ENCODE measurements around the gene UBAC2. TPM values are rescaled to one million over a fixed set of nuclear protein-coding genes. Genes with fewer than 3 reads are reported as not detected.

The UBAC2 gene
- total RNA-seq, 1 experiment from 2014 or later: 134 TPM

DNA sequence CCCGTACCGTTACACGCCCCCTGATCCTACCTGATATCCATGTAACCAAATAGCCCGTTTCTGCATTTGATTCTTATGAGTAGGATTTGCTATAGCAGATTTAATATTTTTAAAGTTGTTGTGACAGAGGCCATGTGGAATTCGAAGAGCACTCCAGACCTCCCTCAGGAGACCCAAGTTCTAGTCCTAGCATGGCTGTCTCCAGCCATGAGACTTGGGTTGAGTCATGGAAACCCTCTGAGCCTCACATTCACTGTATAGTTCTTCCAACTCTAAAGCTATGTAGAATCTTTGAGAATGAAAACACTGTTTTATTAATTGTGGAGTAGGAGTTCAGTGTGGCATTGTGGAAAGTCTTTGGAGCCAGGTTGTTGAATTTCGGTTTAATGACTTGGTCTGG lies 114.5 kb downstream of the UBAC2 start:
- DNase-seq (ENCODE audit: low read depth in 1 of 2, low spot score in 2 of 2): no peak
- Histone ChIP-seq H3K4me3 (no peak overlapping the region), H3K27ac (no peak overlapping the region), H3K9me3 (replicated peaks) (no peaks in the 10 kb centered on the region), H3K4me1 (replicated peaks) (peaks cover 47% of the 10 kb centered on the region), H3K27me3 (replicated peaks) (no peaks in the 10 kb centered on the region), H3K36me3 (peaks cover 5% of the 10 kb centered on the region; the same call in 1 of the 2 replicates)

DNA sequence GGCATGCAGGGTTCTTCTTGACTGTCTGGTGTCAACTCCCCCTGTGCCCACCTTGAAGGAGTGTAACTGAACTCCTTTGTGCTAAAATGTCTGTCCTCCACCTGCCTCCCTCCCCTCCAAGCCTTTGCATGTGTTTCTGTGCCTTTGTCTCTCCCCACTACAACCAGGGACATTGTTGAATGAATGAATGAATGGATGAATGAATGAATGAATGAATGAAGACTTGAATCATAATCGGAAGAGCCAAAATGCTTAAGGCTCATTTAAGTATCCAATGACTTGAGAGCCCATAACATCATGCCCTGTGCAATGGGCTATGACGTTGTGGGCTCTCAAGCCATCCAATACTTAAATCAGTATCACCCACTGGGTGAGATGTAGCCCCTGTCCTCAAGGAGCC lies 115.6 kb downstream of the UBAC2 start:
- DNase-seq (ENCODE audit: low read depth in 1 of 2, low spot score in 2 of 2): no peak
- Histone ChIP-seq H3K27ac (no peak overlapping the region), H3K4me1 (replicated peaks) (peaks cover 47% of the 10 kb centered on the region), H3K4me3 (no peak overlapping the region), H3K36me3 (peaks cover 5% of the 10 kb centered on the region; the same call in 1 of the 2 replicates), H3K27me3 (replicated peaks) (no peaks in the 10 kb centered on the region), H3K9me3 (replicated peaks) (no peaks in the 10 kb centered on the region)

- no peak for DNase-seq (ENCODE audit: low read depth in 1 of 2, low spot score in 2 of 2)
Measured at GRCh38 chr13:99316657-99317256, 116.1 kb downstream of the UBAC2 start.

GRCh38 chr13:99320693-99321481 lies 120.2 kb downstream of the UBAC2 start:
- peak; percentile 89 to 99 for DNase-seq (ENCODE audit: low read depth in 1 of 2, low spot score in 2 of 2)
- H3K27me3 ChIP-seq (replicated peaks): no peaks in the 10 kb centered on the region
- no peaks in the 10 kb centered on the region for H3K9me3 ChIP-seq (replicated peaks)
- peaks cover 53% of the 10 kb centered on the region for H3K4me1 ChIP-seq (replicated peaks)
- H3K27ac ChIP-seq: peak overlapping the region; percentile 70
- no peaks in the 10 kb centered on the region; the same call in 1 of the 2 replicates for H3K36me3 ChIP-seq
- H3K4me3 ChIP-seq: no peak overlapping the region

More at GRCh38 chr13:99316657-99317256, 116.1 kb downstream of the UBAC2 start:
- Histone ChIP-seq H3K27me3 (replicated peaks) (no peaks in the 10 kb centered on the region), H3K9me3 (replicated peaks) (no peaks in the 10 kb centered on the region), H3K4me1 (replicated peaks) (peaks cover 47% of the 10 kb centered on the region), H3K4me3 (no peak overlapping the region), H3K36me3 (peaks cover 5% of the 10 kb centered on the region; the same call in 1 of the 2 replicates), H3K27ac (no peak overlapping the region)

DNA sequence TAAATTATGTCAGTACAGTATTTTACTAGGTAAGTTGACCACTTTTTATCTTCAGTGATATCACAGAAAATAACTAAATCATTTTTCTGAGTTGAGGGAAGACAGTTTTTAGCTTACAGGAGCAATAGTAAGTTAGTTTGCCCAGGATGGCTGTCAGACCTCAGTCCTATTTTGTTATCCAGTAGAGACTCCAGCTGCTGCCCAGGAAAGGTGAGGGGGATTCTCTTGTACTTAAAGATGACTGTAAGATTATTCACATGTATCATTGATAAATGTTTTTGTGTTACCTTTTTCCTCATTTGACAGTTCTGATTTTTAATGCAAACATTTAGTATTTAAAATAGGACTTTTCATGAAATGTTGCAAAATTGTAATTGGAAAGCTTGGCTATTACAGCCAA lies 121.1 kb downstream of the UBAC2 start:
- Histone ChIP-seq H3K27me3 (replicated peaks) (no peaks in the 10 kb centered on the region), H3K36me3 (no peaks in the 10 kb centered on the region; the same call in 1 of the 2 replicates), H3K4me1 (replicated peaks) (peaks cover 50% of the 10 kb centered on the region), H3K27ac (peak overlapping the region; percentile 25), H3K4me3 (no peak overlapping the region), H3K9me3 (replicated peaks) (no peaks in the 10 kb centered on the region)
- peak; percentile 56 to 60 for DNase-seq (ENCODE audit: low read depth in 1 of 2, low spot score in 2 of 2)

- peak; percentile 74 to 95 for DNase-seq (ENCODE audit: low read depth in 1 of 2, low spot score in 2 of 2)
- Histone ChIP-seq H3K27me3 (replicated peaks) (no peaks in the 10 kb centered on the region), H3K9me3 (replicated peaks) (no peaks in the 10 kb centered on the region), H3K36me3 (no peaks in the 10 kb centered on the region; the same call in 1 of the 2 replicates), H3K27ac (peak overlapping the region; percentile 25), H3K4me3 (no peak overlapping the region), H3K4me1 (replicated peaks) (peaks cover 46% of the 10 kb centered on the region)
Measured at GRCh38 chr13:99322297-99323103, 121.8 kb downstream of the UBAC2 start.

DNA sequence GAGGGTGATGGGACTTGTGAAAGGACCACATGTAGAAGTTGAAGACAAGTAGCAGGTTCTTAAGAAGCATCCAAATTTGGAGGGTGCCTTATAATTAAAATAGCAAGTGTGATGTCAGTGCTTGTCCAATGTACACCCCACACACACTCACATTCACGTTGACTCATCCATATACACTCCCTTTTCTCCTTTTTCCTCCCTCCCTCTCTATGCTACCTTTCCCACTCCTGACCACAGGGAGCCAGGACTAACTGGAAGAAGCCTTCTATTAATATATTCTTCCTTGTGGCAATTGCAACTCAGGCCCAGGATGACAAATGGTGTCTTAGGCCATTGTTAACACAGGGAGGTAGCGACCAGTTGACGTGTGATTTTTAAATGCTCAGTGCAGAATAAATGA lies 122.8 kb downstream of the UBAC2 start:
- Histone ChIP-seq H3K27me3 (replicated peaks) (no peaks in the 10 kb centered on the region), H3K9me3 (replicated peaks) (no peaks in the 10 kb centered on the region), H3K36me3 (peaks cover 4% of the 10 kb centered on the region), H3K4me1 (replicated peaks) (peaks cover 46% of the 10 kb centered on the region), H3K27ac (no peak overlapping the region), H3K4me3 (no peak overlapping the region)
- DNase-seq (ENCODE audit: low read depth in 1 of 2, low spot score in 2 of 2): peak in 1 of 2 experiments; percentile 58

GRCh38 chr13:99326012-99326411 lies 125.4 kb downstream of the UBAC2 start:
- H3K4me3 ChIP-seq: no peak overlapping the region
- DNase-seq (ENCODE audit: low read depth in 1 of 2, low spot score in 2 of 2): no peak
- no peaks in the 10 kb centered on the region for H3K27me3 ChIP-seq (replicated peaks)
- H3K4me1 ChIP-seq (replicated peaks): peaks cover 43% of the 10 kb centered on the region
- H3K9me3 ChIP-seq (replicated peaks): no peaks in the 10 kb centered on the region
- peaks cover 14% of the 10 kb centered on the region for H3K36me3 ChIP-seq
- no peak overlapping the region for H3K27ac ChIP-seq

DNA sequence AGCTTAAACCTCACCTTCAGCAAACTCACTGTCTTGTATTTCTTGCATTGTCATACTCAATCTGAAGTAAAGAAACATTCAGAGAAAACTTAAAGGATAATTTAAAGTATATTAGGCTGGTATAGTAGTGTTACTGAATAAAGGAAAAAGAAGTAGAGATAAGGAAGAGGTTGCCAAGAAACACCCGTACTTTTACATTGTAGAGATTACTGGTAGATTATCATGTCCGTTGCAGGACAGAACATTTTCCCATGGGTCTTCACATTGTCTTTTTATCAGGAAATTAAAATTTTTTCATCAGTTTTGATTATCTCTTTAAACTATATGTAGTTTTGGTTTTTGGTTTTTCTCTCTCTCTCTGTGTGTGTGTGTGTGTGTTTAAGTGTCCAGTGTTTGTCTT lies 126.5 kb downstream of the UBAC2 start:
- H3K27me3 ChIP-seq (replicated peaks): no peaks in the 10 kb centered on the region
- no peak for DNase-seq (ENCODE audit: low read depth in 1 of 2, low spot score in 2 of 2)

DNA sequence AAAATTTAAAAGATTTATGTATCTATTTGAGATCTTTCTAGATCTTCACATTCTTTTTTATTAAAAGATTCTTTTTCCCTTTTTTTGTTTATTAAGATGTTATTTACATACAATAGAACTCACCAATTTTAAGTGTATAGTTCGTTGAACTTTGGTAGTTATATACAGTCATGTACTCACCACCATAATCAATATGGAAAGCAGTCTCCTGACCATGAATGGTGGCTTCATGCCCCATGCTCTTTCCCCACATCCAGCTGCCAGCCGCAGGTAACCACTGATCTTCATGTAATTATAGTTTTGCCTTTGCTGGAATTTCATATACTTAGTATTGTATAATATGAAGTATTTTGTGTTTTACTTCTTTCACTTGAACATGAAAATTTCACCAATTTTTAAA lies 127.1 kb downstream of the UBAC2 start:
- DNase-seq (ENCODE audit: low read depth in 1 of 2, low spot score in 2 of 2): no peak
- H3K4me3 ChIP-seq: no peak overlapping the region
- no peaks in the 10 kb centered on the region for H3K27me3 ChIP-seq (replicated peaks)
- H3K27ac ChIP-seq: no peak overlapping the region
- H3K9me3 ChIP-seq (replicated peaks): no peaks in the 10 kb centered on the region
- peaks cover 14% of the 10 kb centered on the region for H3K36me3 ChIP-seq
- peaks cover 43% of the 10 kb centered on the region for H3K4me1 ChIP-seq (replicated peaks)

More for the DNA sequence above, 126.5 kb downstream of the UBAC2 start:
- no peaks in the 10 kb centered on the region for H3K9me3 ChIP-seq (replicated peaks)
- peaks cover 14% of the 10 kb centered on the region for H3K36me3 ChIP-seq
- H3K27ac ChIP-seq: no peak overlapping the region
- peaks cover 43% of the 10 kb centered on the region for H3K4me1 ChIP-seq (replicated peaks)
- no peak overlapping the region for H3K4me3 ChIP-seq

GRCh38 chr13:99329477-99329876 lies 128.8 kb downstream of the UBAC2 start:
- DNase-seq (ENCODE audit: low read depth in 1 of 2, low spot score in 2 of 2): peak in 1 of 2 experiments; percentile 72
- H3K9me3 ChIP-seq (replicated peaks): no peaks in the 10 kb centered on the region
- no peaks in the 10 kb centered on the region for H3K27me3 ChIP-seq (replicated peaks)
- H3K36me3 ChIP-seq: peaks cover 14% of the 10 kb centered on the region
- no peak overlapping the region for H3K4me3 ChIP-seq
- peaks cover 45% of the 10 kb centered on the region for H3K4me1 ChIP-seq (replicated peaks)
- H3K27ac ChIP-seq: peak overlapping the region; percentile 55; the same call in 1 of the 2 replicates

DNA sequence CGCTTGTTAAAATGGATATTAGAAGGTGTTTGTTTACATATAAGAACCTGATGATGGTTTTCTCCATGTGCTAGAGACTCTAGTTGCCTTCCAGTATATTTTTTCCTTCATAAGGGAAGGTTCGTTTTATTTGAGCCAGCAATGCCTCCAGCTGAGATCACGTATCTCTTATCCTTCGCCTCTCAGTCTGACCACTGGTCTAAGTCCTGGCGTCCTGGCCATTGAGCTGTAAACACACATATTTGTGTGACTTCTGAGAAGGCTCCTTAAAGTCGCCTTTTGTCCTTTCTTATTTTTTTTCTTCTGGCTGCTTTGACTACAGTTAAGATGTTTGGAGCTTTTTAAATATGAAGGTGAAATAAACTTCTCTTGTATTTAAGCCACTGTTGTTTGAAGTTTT lies 130.3 kb downstream of the UBAC2 start:
- Histone ChIP-seq H3K27me3 (replicated peaks) (no peaks in the 10 kb centered on the region), H3K27ac (peak overlapping the region; percentile 19), H3K36me3 (peaks cover 14% of the 10 kb centered on the region), H3K9me3 (replicated peaks) (no peaks in the 10 kb centered on the region), H3K4me1 (replicated peaks) (peaks cover 45% of the 10 kb centered on the region), H3K4me3 (no peak overlapping the region)
- DNase-seq (ENCODE audit: low read depth in 1 of 2, low spot score in 2 of 2): peak; percentile 89 to 92

DNA sequence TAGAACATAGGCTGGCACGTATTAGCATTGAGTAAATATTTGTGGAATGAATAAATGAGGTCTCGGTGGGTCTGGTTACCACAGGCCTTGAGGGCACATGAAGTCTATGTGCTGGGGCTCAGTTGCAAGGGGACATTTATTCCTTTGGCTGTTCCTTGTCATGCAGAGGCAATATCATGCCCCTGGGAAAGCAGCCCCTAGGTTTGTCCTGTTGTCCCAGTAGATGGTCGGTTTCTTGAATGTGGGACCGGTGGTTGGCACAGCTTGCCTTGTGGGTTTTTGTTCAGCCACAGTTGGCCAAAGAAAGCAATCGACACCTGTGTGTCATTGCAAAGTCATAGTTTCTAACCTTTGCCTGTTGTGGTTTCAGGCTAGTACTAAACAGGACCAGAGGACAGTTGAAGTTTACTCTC lies 131.2 kb downstream of the UBAC2 start:
- H3K9me3 ChIP-seq (replicated peaks): no peaks in the 10 kb centered on the region
- no peaks in the 10 kb centered on the region for H3K27me3 ChIP-seq (replicated peaks)
- DNase-seq (ENCODE audit: low read depth in 1 of 2, low spot score in 2 of 2): peak; percentile 80 to 89
- peaks cover 14% of the 10 kb centered on the region for H3K36me3 ChIP-seq
- peaks cover 45% of the 10 kb centered on the region for H3K4me1 ChIP-seq (replicated peaks)
- H3K27ac ChIP-seq: peak overlapping the region; percentile 19
- H3K4me3 ChIP-seq: no peak overlapping the region
